Esophagus squamous epithelium (tissue), 4 donors: Measurements from ENCODE around the gene ZNF678.

Source experiments
- POLR2A ChIP-seq, 4 donors: fragments of 450-650 bp; IDR thresholded peaks; one replicate each; pipeline ENCODE4 v1.6.1; 2017; ENCODE audit warnings: antibody characterized with exemption in 4 of 4, mild to moderate bottlenecking in 4 of 4, moderate library complexity in 3 of 4
- TF ChIP-seq, protein P1 (sequence below), 6 experiments: fragments of 450-650 bp in 4 of 6; fragments of 200-600 bp in 2 of 6; sonication (generic) in 2 of 6; IDR thresholded peaks; one replicate each; pipeline ENCODE4 v1.5.1; 2016 to 2019; ENCODE audit warnings: antibody characterized with exemption in 6 of 6, mild to moderate bottlenecking in 4 of 6, moderate library complexity in 4 of 6

DNA sequence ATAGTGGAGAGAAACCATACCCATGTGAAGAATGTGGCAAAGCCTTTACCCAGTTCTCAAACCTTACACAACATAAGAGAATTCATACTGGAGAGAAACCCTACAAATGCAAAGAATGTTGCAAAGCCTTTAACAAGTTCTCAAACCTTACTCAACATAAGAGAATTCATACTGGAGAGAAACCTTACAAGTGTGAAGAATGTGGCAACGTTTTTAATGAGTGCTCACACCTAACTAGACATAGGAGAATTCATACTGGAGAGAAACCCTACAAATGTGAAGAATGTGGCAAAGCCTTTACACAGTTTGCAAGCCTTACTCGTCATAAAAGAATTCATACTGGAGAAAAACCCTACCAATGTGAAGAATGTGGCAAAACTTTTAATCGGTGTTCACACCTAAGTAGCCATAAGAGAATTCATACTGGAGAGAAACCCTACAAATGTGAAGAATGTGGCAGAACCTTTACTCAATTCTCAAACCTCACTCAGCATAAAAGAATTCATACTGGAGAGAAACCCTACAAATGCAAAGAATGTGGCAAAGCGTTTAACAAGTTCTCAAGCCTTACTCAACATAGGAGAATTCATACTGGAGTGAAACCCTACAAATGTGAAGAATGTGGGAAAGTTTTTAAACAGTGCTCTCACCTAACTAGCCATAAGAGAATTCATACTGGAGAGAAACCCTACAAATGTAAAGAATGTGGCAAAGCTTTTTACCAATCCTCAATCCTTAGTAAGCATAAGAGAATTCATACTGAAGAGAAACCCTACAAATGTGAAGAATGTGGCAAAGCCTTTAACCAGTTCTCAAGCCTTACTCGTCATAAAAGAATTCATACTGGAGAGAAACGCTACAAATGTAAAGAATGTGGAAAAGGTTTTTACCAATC, 91.7 kb downstream of the ZNF678 start:
- TF ChIP-seq, protein P1, sequence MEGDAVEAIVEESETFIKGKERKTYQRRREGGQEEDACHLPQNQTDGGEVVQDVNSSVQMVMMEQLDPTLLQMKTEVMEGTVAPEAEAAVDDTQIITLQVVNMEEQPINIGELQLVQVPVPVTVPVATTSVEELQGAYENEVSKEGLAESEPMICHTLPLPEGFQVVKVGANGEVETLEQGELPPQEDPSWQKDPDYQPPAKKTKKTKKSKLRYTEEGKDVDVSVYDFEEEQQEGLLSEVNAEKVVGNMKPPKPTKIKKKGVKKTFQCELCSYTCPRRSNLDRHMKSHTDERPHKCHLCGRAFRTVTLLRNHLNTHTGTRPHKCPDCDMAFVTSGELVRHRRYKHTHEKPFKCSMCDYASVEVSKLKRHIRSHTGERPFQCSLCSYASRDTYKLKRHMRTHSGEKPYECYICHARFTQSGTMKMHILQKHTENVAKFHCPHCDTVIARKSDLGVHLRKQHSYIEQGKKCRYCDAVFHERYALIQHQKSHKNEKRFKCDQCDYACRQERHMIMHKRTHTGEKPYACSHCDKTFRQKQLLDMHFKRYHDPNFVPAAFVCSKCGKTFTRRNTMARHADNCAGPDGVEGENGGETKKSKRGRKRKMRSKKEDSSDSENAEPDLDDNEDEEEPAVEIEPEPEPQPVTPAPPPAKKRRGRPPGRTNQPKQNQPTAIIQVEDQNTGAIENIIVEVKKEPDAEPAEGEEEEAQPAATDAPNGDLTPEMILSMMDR (IDR thresholded peaks at IDR 0.05) = no peak
- TF ChIP-seq POLR2A (IDR thresholded peaks at IDR 0.05) = no peak
